ENCODE measurements around the gene FAM3C. TPM values are rescaled to one million over a fixed set of nuclear protein-coding genes. Genes with fewer than 3 reads are reported as not detected.

The FAM3C gene
- total and polyA plus RNA-seq, 4 donors = 26.3 to 62.2 (median 37.6) TPM

DNA sequence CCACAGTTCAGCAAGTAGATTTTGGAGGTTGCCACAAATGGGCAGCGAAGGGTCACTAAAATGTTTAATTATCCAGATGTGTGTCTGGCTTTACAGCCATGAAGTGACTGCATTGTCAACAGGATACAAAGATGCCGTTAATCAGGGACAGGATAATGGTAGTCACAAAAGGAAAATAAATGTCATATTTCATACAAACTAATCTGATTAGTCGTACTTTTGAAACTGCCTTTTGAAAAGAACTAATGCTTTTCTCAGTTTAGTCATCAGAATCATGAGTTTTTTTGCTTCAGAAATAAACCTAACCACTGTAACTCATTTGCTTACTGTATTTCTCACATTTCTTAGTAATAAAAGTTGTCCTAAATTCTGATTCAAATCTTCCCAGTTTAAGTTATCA, 89.5 kb downstream of the FAM3C start:
- Histone ChIP-seq H3K9me3 (ENCODE audit: control insufficient read depth in 4 of 4, insufficient read depth in 3 of 4, low read length in 3 of 4) (no peaks in the 10 kb centered on the region), H3K9ac (ENCODE audit: insufficient read depth in 1 of 2, low read length in 2 of 2) (no peak overlapping the region), H3K27ac (ENCODE audit: low read depth in 1 of 2, low read length in 1 of 2) (no peak overlapping the region), H3K4me3 (no peak overlapping the region), H3K27me3 (ENCODE audit: control insufficient read depth in 3 of 3, insufficient read depth in 3 of 3, low read length in 2 of 3) (no peaks in the 10 kb centered on the region), H3K36me3 (ENCODE audit: control insufficient read depth in 4 of 4, insufficient read depth in 4 of 4, low read length in 4 of 4) (no peaks in the 10 kb centered on the region), H3K4me1 (ENCODE audit: control insufficient read depth in 5 of 5, insufficient read depth in 5 of 5, low read length in 5 of 5) (peaks cover 0 to 4% (median 0%) of the 10 kb centered on the region in 5 donors)
- TF ChIP-seq, protein P1, sequence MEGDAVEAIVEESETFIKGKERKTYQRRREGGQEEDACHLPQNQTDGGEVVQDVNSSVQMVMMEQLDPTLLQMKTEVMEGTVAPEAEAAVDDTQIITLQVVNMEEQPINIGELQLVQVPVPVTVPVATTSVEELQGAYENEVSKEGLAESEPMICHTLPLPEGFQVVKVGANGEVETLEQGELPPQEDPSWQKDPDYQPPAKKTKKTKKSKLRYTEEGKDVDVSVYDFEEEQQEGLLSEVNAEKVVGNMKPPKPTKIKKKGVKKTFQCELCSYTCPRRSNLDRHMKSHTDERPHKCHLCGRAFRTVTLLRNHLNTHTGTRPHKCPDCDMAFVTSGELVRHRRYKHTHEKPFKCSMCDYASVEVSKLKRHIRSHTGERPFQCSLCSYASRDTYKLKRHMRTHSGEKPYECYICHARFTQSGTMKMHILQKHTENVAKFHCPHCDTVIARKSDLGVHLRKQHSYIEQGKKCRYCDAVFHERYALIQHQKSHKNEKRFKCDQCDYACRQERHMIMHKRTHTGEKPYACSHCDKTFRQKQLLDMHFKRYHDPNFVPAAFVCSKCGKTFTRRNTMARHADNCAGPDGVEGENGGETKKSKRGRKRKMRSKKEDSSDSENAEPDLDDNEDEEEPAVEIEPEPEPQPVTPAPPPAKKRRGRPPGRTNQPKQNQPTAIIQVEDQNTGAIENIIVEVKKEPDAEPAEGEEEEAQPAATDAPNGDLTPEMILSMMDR (IDR thresholded peaks at IDR 0.05; ENCODE audit: control extremely low read depth, extremely low read depth) = no peak
- ATAC-seq (ENCODE audit: insufficient read depth, low FRiP score) = no peak
- no peak for DNase-seq
- WGBS, 2 donors = 50 to 67% methylated on average over 3 of the region's 3 CpGs

DNA sequence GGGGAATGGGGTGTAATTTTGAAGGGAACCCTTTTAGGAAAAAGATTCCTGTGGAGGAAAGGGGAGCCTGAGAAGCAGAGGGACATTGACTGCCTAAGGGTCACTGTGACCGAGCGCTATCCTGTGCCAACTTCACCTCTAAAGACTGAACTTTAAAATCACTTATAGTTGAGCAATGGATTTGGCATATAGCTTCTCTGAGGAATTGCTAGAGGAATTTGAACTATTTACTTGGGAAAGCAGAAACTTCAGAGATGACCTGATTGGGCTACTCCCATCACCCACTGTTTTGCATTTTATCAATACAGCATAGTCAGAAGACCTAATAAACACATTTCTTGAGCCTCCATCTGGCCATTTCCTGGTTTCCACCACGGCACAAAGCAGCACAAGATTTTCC, 91.0 kb downstream of the FAM3C start:
- no peak overlapping the region for H3K9ac ChIP-seq (ENCODE audit: insufficient read depth in 1 of 2, low read length in 2 of 2)
- ATAC-seq (ENCODE audit: insufficient read depth, low FRiP score) = no peak

DNA sequence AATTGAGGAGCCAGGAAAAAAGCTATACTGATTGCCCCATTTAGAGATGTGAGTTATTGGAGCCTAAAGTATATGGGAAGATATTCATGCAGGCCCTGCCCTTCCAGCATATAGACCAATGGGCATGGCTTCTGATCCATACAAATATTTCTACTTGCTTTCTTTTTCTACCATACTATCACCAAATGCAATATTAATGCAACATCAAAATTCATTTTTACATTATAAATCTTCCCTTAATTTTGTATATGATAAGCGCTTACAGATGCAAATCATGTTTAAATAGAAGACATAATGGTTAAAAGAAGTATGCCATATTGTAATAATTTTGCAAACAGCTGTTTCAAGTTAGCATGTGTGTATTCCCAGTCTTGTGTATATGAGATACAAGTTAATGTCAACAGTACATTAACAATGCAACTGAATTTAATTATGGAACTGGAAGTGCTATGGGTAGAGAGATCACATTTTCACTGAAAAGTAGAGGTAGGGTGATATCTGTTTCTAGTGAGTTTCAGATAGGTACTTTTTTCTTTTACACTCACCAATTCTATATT, 91.9 kb downstream of the FAM3C start:
- peak in 1 of 3 donors; percentile 24 for DNase-seq
- TF ChIP-seq, protein P1 (IDR thresholded peaks at IDR 0.05; ENCODE audit: control extremely low read depth, extremely low read depth) = no peak
- H3K9ac ChIP-seq (ENCODE audit: insufficient read depth in 1 of 2, low read length in 2 of 2) = no peak overlapping the region
- ATAC-seq (ENCODE audit: insufficient read depth, low FRiP score) = no peak
- no peaks in the 10 kb centered on the region for H3K9me3 ChIP-seq (ENCODE audit: control insufficient read depth in 4 of 4, insufficient read depth in 3 of 4, low read length in 3 of 4)
- no peaks in the 10 kb centered on the region for H3K36me3 ChIP-seq (ENCODE audit: control insufficient read depth in 4 of 4, insufficient read depth in 4 of 4, low read length in 4 of 4)
- no peaks in the 10 kb centered on the region for H3K27me3 ChIP-seq (ENCODE audit: control insufficient read depth in 3 of 3, insufficient read depth in 3 of 3, low read length in 2 of 3)
- no peak overlapping the region for H3K4me3 ChIP-seq
- no peak overlapping the region for H3K27ac ChIP-seq (ENCODE audit: low read depth in 1 of 2, low read length in 1 of 2)
- H3K4me1 ChIP-seq (ENCODE audit: control insufficient read depth in 5 of 5, insufficient read depth in 5 of 5, low read length in 5 of 5) = peaks cover 0 to 4% (median 3%) of the 10 kb centered on the region in 5 donors
- WGBS, 2 donors = 95 to 96% methylated on average over 1 of the region's 1 CpG

More for the DNA sequence above, 91.0 kb downstream of the FAM3C start:
- H3K27me3 ChIP-seq (ENCODE audit: control insufficient read depth in 3 of 3, insufficient read depth in 3 of 3, low read length in 2 of 3) = no peaks in the 10 kb centered on the region
- 70 to 75% methylated on average over 3 of the region's 3 CpGs for WGBS, 2 donors
- H3K4me3 ChIP-seq = no peak overlapping the region
- peaks cover 0 to 4% (median 3%) of the 10 kb centered on the region in 5 donors for H3K4me1 ChIP-seq (ENCODE audit: control insufficient read depth in 5 of 5, insufficient read depth in 5 of 5, low read length in 5 of 5)
- no peaks in the 10 kb centered on the region for H3K9me3 ChIP-seq (ENCODE audit: control insufficient read depth in 4 of 4, insufficient read depth in 3 of 4, low read length in 3 of 4)
- TF ChIP-seq, protein P1 (IDR thresholded peaks at IDR 0.05; ENCODE audit: control extremely low read depth, extremely low read depth) = no peak
- peak in 1 of 3 donors; percentile 18 for DNase-seq
- no peak overlapping the region for H3K27ac ChIP-seq (ENCODE audit: low read depth in 1 of 2, low read length in 1 of 2)
- no peaks in the 10 kb centered on the region for H3K36me3 ChIP-seq (ENCODE audit: control insufficient read depth in 4 of 4, insufficient read depth in 4 of 4, low read length in 4 of 4)

All from lung (tissue), 12 donors.